Left ventricle myocardium inferior (tissue), 1 donor: ENCODE results near the gene MALRD1. TPM values are rescaled to one million over a fixed set of nuclear protein-coding genes. Genes with fewer than 3 reads are reported as not detected.

ENCODE experiments used
- DNase-seq: peaks from one replicate; pipeline ENCODE4 v3.0.0-alpha.2; 2020
- H3K27ac ChIP-seq: fragments of 200-600 bp; replicated peaks from 2 replicates; pipeline ENCODE4 v1.8.0; 2021
- H3K27me3 ChIP-seq: fragments of 200-600 bp; 2 replicates; pipeline ENCODE4 v1.8.0; 2021; ENCODE audit warnings: low read depth
- H3K36me3 ChIP-seq: fragments of 200-600 bp; 2 replicates; pipeline ENCODE4 v1.8.0; 2021
- H3K4me1 ChIP-seq: fragments of 200-600 bp; 2 replicates; pipeline ENCODE4 v1.8.0; 2021
- H3K4me3 ChIP-seq: fragments of 200-600 bp; 2 replicates; pipeline ENCODE4 v1.8.0; 2021; ENCODE audit warnings: mild to moderate bottlenecking, moderate library complexity
- H3K9me3 ChIP-seq: fragments of 200-600 bp; replicated peaks from 2 replicates; pipeline ENCODE4 v1.8.0; 2021
- intact Hi-C: fragments of 100-400 bp; cut with micrococcal nuclease; formaldehyde crosslinking; loops from one replicate; pipeline ENCODE4 v1.11.0; 2022
- total RNA-seq: library from RNA; stranded (reverse); fragmentation: NEBNext Ultra II Directional; extraction: Animal tissue kit (Norgen Biotek cat#: 25700); gene quantifications from one replicate; pipeline ENCODE4 v1.2.1, GENCODE V29; 2021
- TF ChIP-seq, protein P1 (sequence below): fragments of 200-600 bp; IDR thresholded peaks from 2 replicates; pipeline ENCODE4 v1.8.0; 2021; ENCODE audit warnings: antibody characterized with exemption, mild to moderate bottlenecking, borderline replicate concordance
- donor health status: DM: no; HTN: yes; CAD: no; lungs with severe emphysema.

The MALRD1 gene
- total RNA-seq, 1 donor from 2014 or later, result 0.47 TPM

DNA sequence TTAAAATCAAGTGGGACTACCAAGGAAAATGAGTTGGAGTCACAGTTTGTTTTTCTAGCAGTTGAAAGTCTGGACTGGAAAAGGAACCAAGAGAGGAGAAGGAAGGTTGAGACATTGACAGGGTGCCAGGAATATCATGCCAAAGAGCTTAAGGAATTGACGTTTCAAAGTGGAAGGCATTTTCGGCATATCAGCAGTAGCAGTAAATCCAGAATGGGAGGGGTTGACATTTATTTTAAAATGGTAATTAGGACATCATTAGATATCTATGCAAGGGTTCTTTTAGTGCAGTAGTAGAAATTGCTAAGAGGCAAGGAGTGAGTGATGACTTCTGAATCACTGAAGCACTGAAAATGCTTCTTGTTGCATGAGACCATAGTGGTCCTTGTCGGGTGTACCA lies 431.8 kb downstream of the MALRD1 start:
- TF ChIP-seq, protein P1, sequence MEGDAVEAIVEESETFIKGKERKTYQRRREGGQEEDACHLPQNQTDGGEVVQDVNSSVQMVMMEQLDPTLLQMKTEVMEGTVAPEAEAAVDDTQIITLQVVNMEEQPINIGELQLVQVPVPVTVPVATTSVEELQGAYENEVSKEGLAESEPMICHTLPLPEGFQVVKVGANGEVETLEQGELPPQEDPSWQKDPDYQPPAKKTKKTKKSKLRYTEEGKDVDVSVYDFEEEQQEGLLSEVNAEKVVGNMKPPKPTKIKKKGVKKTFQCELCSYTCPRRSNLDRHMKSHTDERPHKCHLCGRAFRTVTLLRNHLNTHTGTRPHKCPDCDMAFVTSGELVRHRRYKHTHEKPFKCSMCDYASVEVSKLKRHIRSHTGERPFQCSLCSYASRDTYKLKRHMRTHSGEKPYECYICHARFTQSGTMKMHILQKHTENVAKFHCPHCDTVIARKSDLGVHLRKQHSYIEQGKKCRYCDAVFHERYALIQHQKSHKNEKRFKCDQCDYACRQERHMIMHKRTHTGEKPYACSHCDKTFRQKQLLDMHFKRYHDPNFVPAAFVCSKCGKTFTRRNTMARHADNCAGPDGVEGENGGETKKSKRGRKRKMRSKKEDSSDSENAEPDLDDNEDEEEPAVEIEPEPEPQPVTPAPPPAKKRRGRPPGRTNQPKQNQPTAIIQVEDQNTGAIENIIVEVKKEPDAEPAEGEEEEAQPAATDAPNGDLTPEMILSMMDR, result no peak
- Histone ChIP-seq H3K27ac (no peak overlapping the region), H3K4me3 (no peak overlapping the region), H3K36me3 (no peaks in the 10 kb centered on the region), H3K27me3 (no peaks in the 10 kb centered on the region), H3K9me3 (peaks cover 11% of the 10 kb centered on the region), H3K4me1 (no peaks in the 10 kb centered on the region)
- no peak for DNase-seq
- intact Hi-C loops, result no loop called here

DNA sequence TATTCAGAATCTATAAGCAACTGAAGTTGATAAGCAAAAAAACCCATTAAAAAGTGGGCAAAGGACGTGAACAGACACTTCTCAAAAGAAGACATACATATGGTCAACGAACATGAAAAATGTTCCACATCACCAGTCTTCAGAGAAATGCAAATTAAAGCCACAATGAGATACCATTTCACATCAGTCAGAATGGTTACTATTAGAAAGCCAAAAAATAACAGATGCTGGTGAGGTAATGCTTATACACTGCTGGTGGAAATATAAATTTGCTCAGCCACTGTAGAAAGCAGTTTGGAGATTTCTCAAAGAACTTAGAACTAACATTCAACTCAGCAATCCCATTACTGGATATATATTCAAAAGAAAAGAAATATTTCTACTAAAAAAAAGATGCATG lies 434.8 kb downstream of the MALRD1 start:
- Histone ChIP-seq H3K36me3 (no peaks in the 10 kb centered on the region), H3K4me3 (no peak overlapping the region), H3K27me3 (no peaks in the 10 kb centered on the region), H3K4me1 (no peaks in the 10 kb centered on the region), H3K27ac (no peak overlapping the region), H3K9me3 (peaks cover 11% of the 10 kb centered on the region)
- TF ChIP-seq, protein P1, result no peak
- intact Hi-C loops, result no loop called here
- no peak for DNase-seq

DNA sequence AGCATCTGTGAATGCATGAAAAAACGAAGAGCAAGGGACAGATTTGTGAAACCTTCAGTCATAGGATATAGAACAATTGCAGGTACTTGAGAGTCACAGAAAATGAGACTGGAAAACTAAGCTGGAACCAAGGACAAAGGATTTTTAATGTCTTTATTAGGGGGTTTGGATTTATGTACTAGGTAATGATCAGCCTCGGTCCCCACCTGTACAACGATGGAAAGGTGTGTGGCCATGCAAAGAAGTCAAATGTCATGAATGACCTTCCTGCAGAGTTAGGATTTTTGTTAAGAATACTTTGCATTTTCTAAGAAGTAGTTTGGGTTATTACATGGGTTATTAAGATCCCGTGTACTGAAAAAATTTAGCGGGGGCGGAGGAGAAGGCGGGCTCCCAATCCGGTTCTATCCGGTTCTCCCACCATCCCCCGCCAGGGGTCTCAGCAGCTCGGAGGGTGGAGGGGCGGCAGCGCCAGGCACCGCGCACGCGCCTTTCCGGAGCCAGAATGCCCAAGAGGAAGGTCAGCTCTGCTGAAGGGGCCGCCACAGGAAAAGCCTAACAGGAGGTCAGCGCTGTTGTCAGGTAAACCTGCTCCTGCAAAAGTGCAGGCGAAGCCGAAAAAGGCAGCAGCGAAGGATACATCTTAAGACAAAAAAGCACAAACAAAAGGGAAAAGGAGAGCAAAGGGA lies 440.1 kb downstream of the MALRD1 start:
- TF ChIP-seq, protein P1, result peak; percentile 40
- intact Hi-C loops, result no loop called here
- no peaks in the 10 kb centered on the region for H3K4me1 ChIP-seq
- DNase-seq, result peak; percentile 48
- H3K36me3 ChIP-seq, result no peaks in the 10 kb centered on the region
- H3K27me3 ChIP-seq, result no peaks in the 10 kb centered on the region
- peak overlapping the region; percentile 54 for H3K4me3 ChIP-seq
- peaks cover under 1% of the 10 kb centered on the region for H3K9me3 ChIP-seq
- no peak overlapping the region for H3K27ac ChIP-seq

DNA sequence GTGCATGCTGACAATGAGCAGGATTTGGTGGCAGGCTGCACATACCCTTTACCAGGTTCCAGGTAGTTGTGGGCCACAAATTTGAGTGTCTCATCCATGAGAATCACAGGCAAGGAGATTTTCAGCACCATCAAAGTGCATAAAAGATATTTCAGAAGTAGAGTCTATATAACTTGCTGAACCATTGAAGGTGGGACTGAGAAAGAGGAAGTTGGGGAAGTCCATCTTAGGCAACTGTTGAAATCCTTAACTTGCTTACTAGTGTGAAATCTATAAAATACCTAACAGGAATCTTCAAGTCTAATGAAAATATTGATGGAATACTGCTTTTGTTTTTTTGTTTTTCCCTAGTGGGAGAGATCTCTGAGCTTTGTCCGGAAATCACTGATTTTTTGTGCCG lies 442.6 kb downstream of the MALRD1 start:
- intact Hi-C loops, result no loop called here
- Histone ChIP-seq H3K36me3 (no peaks in the 10 kb centered on the region), H3K4me3 (no peak overlapping the region), H3K27ac (no peak overlapping the region), H3K9me3 (no peaks in the 10 kb centered on the region), H3K27me3 (no peaks in the 10 kb centered on the region), H3K4me1 (no peaks in the 10 kb centered on the region)
- TF ChIP-seq, protein P1, result no peak
- no peak for DNase-seq

DNA sequence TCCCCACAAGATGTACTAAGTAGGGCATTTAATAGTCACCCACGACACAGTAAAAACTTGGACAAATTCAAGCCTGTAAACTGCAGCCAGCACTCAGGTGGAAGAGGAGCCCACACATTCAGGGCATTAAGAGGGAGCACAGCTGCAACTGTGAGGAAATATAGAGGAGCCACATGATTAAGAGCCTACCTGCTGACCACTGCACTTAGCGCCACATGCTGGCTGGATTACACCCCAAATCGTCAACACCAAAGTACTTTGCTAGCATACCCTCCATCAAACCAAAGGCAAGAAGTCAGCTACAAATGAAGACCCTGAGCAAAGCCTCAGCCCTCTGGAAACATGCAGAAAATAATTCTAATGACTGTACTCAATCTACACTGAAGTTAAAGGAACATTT lies 445.3 kb downstream of the MALRD1 start:
- Histone ChIP-seq H3K4me3 (no peak overlapping the region), H3K27ac (no peak overlapping the region), H3K9me3 (no peaks in the 10 kb centered on the region), H3K4me1 (no peaks in the 10 kb centered on the region), H3K36me3 (no peaks in the 10 kb centered on the region), H3K27me3 (no peaks in the 10 kb centered on the region)
- no peak for DNase-seq
- intact Hi-C loops, result no loop called here
- TF ChIP-seq, protein P1, result no peak
